Omental fat pad (tissue), 4 donors: ENCODE measurements around the gene THPO. TPM values are rescaled to one million over a fixed set of nuclear protein-coding genes. Genes with fewer than 3 reads are reported as not detected.

Experiments
- ATAC-seq: fragments of 150-250 bp; one replicate; pipeline ENCODE4 v1.9.1; 2016; ENCODE audit warnings: mild to moderate bottlenecking, moderate library complexity; ENCODE audit not compliant: low FRiP score
- DNase-seq: peaks from one replicate; pipeline ENCODE4 v3.0.0-alpha.2; 2019; ENCODE audit warnings: low spot score
- CTCF ChIP-seq, 3 donors: fragments of 450-650 bp; IDR thresholded peaks; one replicate each; pipeline ENCODE4 v1.5.1; 2016 to 2017; ENCODE audit warnings: antibody characterized with exemption in 3 of 3, mild to moderate bottlenecking in 3 of 3, moderate library complexity in 2 of 3
- total RNA-seq, 4 donors: library from RNA; depleted of rRNA; stranded (reverse); fragments of >200 nt; gene quantifications; one replicate each; pipeline ENCODE4 v1.1.0, GENCODE V29; 2016

THPO gene
- total RNA-seq, 4 donors from 2014 or later: 0.36 to 1.3 (median 0.94) TPM

GRCh38 chr3:184373422-184373821, 4.6 kb downstream of the THPO start:
- ATAC-seq (peak; percentile 79), DNase-seq (no peak)
- TF ChIP-seq CTCF (IDR thresholded peaks at IDR 0.05): no peak

- no peak for ATAC-seq
- DNase-seq: no peak
- no peak for TF ChIP-seq CTCF (IDR thresholded peaks at IDR 0.05)
Measured at GRCh38 chr3:184372911-184373310, 5.1 kb downstream of the THPO start.

- DNase-seq: no peak
- TF ChIP-seq CTCF (IDR thresholded peaks at IDR 0.05): no peak
- ATAC-seq: no peak
Measured at GRCh38 chr3:184372296-184372821, 5.6 kb downstream of the THPO start.

GRCh38 chr3:184371570-184372018, 6.4 kb downstream of the THPO start:
- DNase-seq (no peak), ATAC-seq (peak; percentile 76)
- TF ChIP-seq CTCF (IDR thresholded peaks at IDR 0.05): peak in 2 of 3 donors; percentile 59 to 75

GRCh38 chr3:184368586-184369183, 9.3 kb downstream of the THPO start:
- ATAC-seq: peak; percentile 63
- no peak for DNase-seq
- TF ChIP-seq CTCF (IDR thresholded peaks at IDR 0.05): no peak

- DNase-seq: no peak
- no peak for ATAC-seq
- TF ChIP-seq CTCF (IDR thresholded peaks at IDR 0.05): no peak
Measured at GRCh38 chr3:184368116-184368515, 9.9 kb downstream of the THPO start.

- no peak for DNase-seq
Measured at GRCh38 chr3:184366619-184367289, 11.3 kb downstream of the THPO start.

More at GRCh38 chr3:184366619-184367289, 11.3 kb downstream of the THPO start:
- ATAC-seq: no peak
- no peak for TF ChIP-seq CTCF (IDR thresholded peaks at IDR 0.05)
